OCI-LY3 (cell line): Measurements from ENCODE around the gene RIBC1.

Experiments
- EZH2phosphoT487 ChIP-seq: fragments of 200-600 bp; shearing (Covaris generic); IDR thresholded peaks from 2 replicates; pipeline ENCODE4 v1.6.1; 2018; ENCODE audit warnings: antibody characterized with exemption, mixed run types, low read depth
- TF ChIP-seq, protein P1 (sequence below): fragments of 200-600, 300-600 bp; sonication (generic); IDR thresholded peaks from 2 replicates; pipeline ENCODE4 v1.5.1; 2014; ENCODE audit warnings: antibody characterized with exemption, low read length, low read depth

DNA sequence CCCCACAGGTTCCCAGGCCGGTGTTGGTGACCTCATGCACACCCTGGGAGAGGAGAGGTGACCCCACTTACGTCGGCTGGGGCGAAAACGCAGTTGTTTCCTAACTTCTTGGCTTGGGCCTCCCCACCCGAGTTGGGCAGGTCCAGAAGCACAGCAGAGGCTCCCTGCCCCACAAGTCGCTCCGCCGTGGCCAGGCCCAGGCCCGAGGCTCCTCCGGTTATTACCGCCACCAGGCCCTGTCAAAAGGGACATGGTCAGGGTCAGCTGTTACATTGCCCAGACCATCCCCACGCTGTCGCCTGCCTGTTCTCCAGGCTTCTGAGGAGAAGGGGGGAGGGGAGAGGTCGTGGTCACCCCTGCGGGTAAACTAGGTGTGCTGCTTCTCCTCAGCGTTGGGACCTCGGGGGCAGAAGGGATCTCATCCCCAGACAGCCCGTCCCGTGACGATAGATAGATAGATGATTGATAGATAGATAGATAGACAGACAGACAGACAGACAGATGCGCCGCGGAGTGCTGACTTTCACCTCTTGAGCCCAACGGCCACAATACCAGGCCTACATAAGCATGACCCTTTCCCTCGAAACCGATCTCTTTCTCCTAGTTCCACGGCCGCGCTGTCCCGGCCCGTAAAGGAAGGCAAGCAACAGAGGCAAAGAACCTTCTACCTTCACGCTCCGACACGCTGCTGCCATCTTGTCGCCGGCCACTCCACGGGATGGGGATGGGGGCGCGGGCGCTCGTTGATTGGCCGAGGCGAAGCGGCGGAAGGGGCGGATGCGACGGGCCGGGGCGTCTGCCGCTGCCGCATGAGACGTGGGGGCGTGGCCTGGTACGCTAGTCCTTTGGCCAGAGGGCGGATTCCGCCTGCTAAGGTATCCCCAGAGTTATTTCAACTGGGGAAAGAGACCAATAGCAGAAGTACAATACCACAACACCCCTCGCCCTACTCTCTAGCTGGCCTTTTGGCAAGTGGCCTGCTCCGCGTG is 11.3 kb downstream of the RIBC1 start, which contains the start of gene HSD17B10:
- TF ChIP-seq, protein P1, sequence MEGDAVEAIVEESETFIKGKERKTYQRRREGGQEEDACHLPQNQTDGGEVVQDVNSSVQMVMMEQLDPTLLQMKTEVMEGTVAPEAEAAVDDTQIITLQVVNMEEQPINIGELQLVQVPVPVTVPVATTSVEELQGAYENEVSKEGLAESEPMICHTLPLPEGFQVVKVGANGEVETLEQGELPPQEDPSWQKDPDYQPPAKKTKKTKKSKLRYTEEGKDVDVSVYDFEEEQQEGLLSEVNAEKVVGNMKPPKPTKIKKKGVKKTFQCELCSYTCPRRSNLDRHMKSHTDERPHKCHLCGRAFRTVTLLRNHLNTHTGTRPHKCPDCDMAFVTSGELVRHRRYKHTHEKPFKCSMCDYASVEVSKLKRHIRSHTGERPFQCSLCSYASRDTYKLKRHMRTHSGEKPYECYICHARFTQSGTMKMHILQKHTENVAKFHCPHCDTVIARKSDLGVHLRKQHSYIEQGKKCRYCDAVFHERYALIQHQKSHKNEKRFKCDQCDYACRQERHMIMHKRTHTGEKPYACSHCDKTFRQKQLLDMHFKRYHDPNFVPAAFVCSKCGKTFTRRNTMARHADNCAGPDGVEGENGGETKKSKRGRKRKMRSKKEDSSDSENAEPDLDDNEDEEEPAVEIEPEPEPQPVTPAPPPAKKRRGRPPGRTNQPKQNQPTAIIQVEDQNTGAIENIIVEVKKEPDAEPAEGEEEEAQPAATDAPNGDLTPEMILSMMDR = no peak
- no peak for TF ChIP-seq EZH2phosphoT487
